DND-41 (cell line): Measurements from ENCODE around the gene CHCHD3.

ENCODE experiments used
- CTCF ChIP-seq: IDR thresholded peaks from 2 replicates; pipeline ENCODE4 v1.5.1; 2012; ENCODE audit warnings: borderline replicate concordance, low read length, moderate library complexity, mild to moderate bottlenecking; ENCODE audit not compliant: poor library complexity, severe bottlenecking; ENCODE audit errors: extremely low read depth
- EZH2 ChIP-seq: IDR thresholded peaks from 3 replicates; pipeline ENCODE4 v1.6.1; 2012; ENCODE audit warnings: borderline replicate concordance, low read depth, mild to moderate bottlenecking, moderate library complexity, low read length, inconsistent platforms; ENCODE audit not compliant: severe bottlenecking

- TF ChIP-seq CTCF (no peak), EZH2 (no peak)
These were observed 312.6 kb downstream of the CHCHD3 start for GRCh38 chr7:132769280-132769679.
